Measurements from ENCODE around the gene KCNC1.

GRCh38 chr11:17714356-17714854 is 20.2 kb upstream of the KCNC1 start:
- no peak for TF ChIP-seq GLIS3 (CRISPR knock-in tag; IDR thresholded peaks at IDR 0.05)
- TF ChIP-seq RARB (CRISPR knock-in tag; IDR thresholded peaks at IDR 0.05), result no peak
- no peak for TF ChIP-seq BACH2 (CRISPR knock-in tag; IDR thresholded peaks at IDR 0.05; ENCODE audit: borderline replicate concordance)
- TF ChIP-seq ISL1 (CRISPR knock-in tag; IDR thresholded peaks at IDR 0.05), result no peak
- TF ChIP-seq ZNF565 (CRISPR knock-in tag; conservative IDR thresholded peaks at IDR 0.05; ENCODE audit: low read depth), result no peak
